NB4 (cell line): ENCODE measurements around the gene CCDC91.

Experiments used
- CTCF ChIP-seq: IDR thresholded peaks from one replicate; pipeline ENCODE4 v1.5.1; 2012; ENCODE audit warnings: low read depth, low read length
- MAX ChIP-seq: IDR thresholded peaks from 2 replicates; pipeline ENCODE4 v1.6.1; 2011; ENCODE audit warnings: low read depth, low read length
- MYC ChIP-seq: IDR thresholded peaks from 2 replicates; pipeline ENCODE4 v1.6.1; 2011; ENCODE audit warnings: low read depth, low read length
- POLR2A ChIP-seq: IDR thresholded peaks from 2 replicates; pipeline ENCODE4 v1.6.1; 2011; ENCODE audit warnings: mild to moderate bottlenecking; ENCODE audit not compliant: insufficient read length; ENCODE audit errors: extremely low read depth

- TF ChIP-seq CTCF: no peak
- TF ChIP-seq POLR2A: no peak
- TF ChIP-seq MAX: no peak
- TF ChIP-seq MYC: no peak
Observed at GRCh38 chr12:28507033-28507432, 316.8 kb downstream of the CCDC91 start.
